Common myeloid progenitor, CD34-positive (primary cell): ENCODE data around the gene BEAN1.

Experiments used
- CTCF ChIA-PET: fragments of 350-600 bp; sonication (Branson Sonifier 250); formaldehyde crosslinking; loops from one replicate; lab custom pipeline; 2021; ENCODE audit warnings: antibody characterized with exemption; lab: Charles Lee
- POLR2A ChIA-PET: fragments of 350-600 bp; sonication (Branson Sonifier 250); formaldehyde crosslinking; loops from one replicate; lab custom pipeline; 2021; ENCODE audit warnings: antibody characterized with exemption; lab: Charles Lee
- DNase-seq, 3 donors: peaks; one replicate each; pipeline versions ENCODE4 v3.0.0 to v3.0.0-alpha.2; 2013
- H3K27ac ChIP-seq, 2 experiments: 1 replicate in 1 of 2; 2 replicates in 1 of 2; pipeline ENCODE4 v1.7.0; 2013; ENCODE audit warnings: inconsistent platforms in 2 of 2, low read length in 2 of 2, mild to moderate bottlenecking in 2 of 2, low read depth in 1 of 2, moderate library complexity in 1 of 2; ENCODE audit not compliant: severe bottlenecking in 2 of 2, insufficient read depth in 1 of 2, poor library complexity in 1 of 2
- H3K27me3 ChIP-seq, 5 experiments: replicated peaks in 2 of 5; 1 replicate in 3 of 5; 2 replicates in 2 of 5; pipeline versions ENCODE4 v1.6.1 to v1.7.0; 2013; ENCODE audit warnings: low read length in 4 of 5, mild to moderate bottlenecking in 2 of 5, moderate library complexity in 2 of 5, inconsistent platforms in 1 of 5; ENCODE audit not compliant: insufficient read depth in 5 of 5, control insufficient read depth in 4 of 5
- H3K36me3 ChIP-seq, 4 experiments: 1 replicate in 2 of 4; 2 replicates in 2 of 4; pipeline versions ENCODE4 v1.6.1 to v1.7.0; 2013; ENCODE audit warnings: low read length in 3 of 4, control low read depth in 1 of 4, mild to moderate bottlenecking in 1 of 4; ENCODE audit not compliant: control insufficient read depth in 4 of 4, insufficient read depth in 4 of 4
- H3K4me1 ChIP-seq, 4 experiments: 1 replicate in 3 of 4; 2 replicates in 1 of 4; pipeline versions ENCODE4 v1.6.1 to v1.7.1; 2013; ENCODE audit warnings: low read length in 3 of 4, mild to moderate bottlenecking in 3 of 4, control low read depth in 1 of 4, inconsistent platforms in 1 of 4, moderate library complexity in 1 of 4; ENCODE audit not compliant: control insufficient read depth in 4 of 4, insufficient read depth in 4 of 4; ENCODE audit errors: control extremely low read depth in 1 of 4
- H3K4me3 ChIP-seq, 7 experiments: 1 replicate in 4 of 7; 2 replicates in 3 of 7; pipeline versions ENCODE4 v1.5.1 to v1.7.0; 2013; ENCODE audit warnings: mild to moderate bottlenecking in 7 of 7, low read length in 6 of 7, moderate library complexity in 6 of 7, inconsistent platforms in 2 of 7, low read depth in 2 of 7, control low read depth in 1 of 7; ENCODE audit not compliant: insufficient read depth in 4 of 7, control insufficient read depth in 1 of 7; ENCODE audit errors: extremely low read depth in 1 of 7
- H3K9me3 ChIP-seq, 5 experiments: 1 replicate in 4 of 5; 2 replicates in 1 of 5; pipeline versions ENCODE4 v1.6.1 to v1.7.1; 2013; ENCODE audit warnings: low read length in 4 of 5, mild to moderate bottlenecking in 2 of 5, inconsistent platforms in 1 of 5, low read depth in 1 of 5, moderate library complexity in 1 of 5; ENCODE audit not compliant: control insufficient read depth in 4 of 5, insufficient read depth in 2 of 5; ENCODE audit errors: control extremely low read depth in 1 of 5
- WGBS: methylation state at CpG from one replicate; pipeline ENCODE4 v1.1.5; 2013; ENCODE audit not compliant: insufficient coverage; 5-methylcytosine and 5-hydroxymethylcytosine counted together

The BEAN1 gene

GRCh38 chr16:66397736-66398433 is 29.2 kb upstream of the BEAN1 start:
- Histone ChIP-seq H3K27me3 (peaks cover 0 to 2% (median 0%) of the 10 kb centered on the region in 5 experiments), H3K9me3 (no peaks in the 10 kb centered on the region), H3K36me3 (no peaks in the 10 kb centered on the region), H3K27ac (no peak overlapping the region), H3K4me1 (no peaks in the 10 kb centered on the region), H3K4me3 (no peak overlapping the region)
- ChIA-PET POLR2A (no interaction called here), CTCF (interaction anchor here (1.4 to 1.6 kb wide), 2 partner anchors 9 to 200 kb away, joined by 4 to 6 read pairs; no protein-coding TSS in a partner anchor)
- 98% methylated on average over 4 of the region's 5 CpGs for WGBS
- no peak for DNase-seq

DNA sequence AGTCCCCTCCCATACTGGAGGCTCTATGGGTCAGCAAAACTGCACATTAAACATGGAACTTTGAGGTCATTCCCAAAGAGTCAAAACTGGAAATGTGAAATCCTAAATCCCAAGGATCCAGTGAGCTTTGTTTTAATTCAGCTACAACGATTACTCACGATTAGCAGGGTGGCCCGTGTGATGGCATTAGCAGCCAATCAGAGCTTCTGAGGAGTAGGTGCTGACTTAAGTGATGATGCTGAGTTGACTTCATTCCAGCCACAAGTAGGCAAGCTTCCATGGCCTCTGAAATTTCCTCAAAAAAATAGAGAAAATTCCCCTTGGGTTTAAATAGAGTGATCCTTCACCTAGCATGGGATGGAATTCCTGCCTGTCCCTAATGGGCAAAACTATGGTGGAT is 28.1 kb upstream of the BEAN1 start:
- POLR2A ChIA-PET: no interaction called here

GRCh38 chr16:66399930-66400329 is 27.2 kb upstream of the BEAN1 start:
- H3K4me3 ChIP-seq: no peak overlapping the region
- H3K27ac ChIP-seq: no peak overlapping the region
- H3K36me3 ChIP-seq: no peaks in the 10 kb centered on the region
- no peak for DNase-seq
- POLR2A ChIA-PET: no interaction called here
- peaks cover 0 to 1% (median 0%) of the 10 kb centered on the region in 5 experiments for H3K9me3 ChIP-seq
- CTCF ChIA-PET: interaction anchor here (1.5 kb wide), 1 partner anchor 33 kb away, joined by 4 read pairs; no protein-coding TSS in a partner anchor
- 92% methylated on average over 3 of the region's 3 CpGs for WGBS
- H3K27me3 ChIP-seq: peaks cover 0 to 2% (median 0%) of the 10 kb centered on the region in 5 experiments
- no peaks in the 10 kb centered on the region for H3K4me1 ChIP-seq

More for the DNA sequence above, 28.1 kb upstream of the BEAN1 start:
- Histone ChIP-seq H3K27me3 (peaks cover 0 to 2% (median 0%) of the 10 kb centered on the region in 5 experiments), H3K36me3 (no peaks in the 10 kb centered on the region), H3K4me3 (no peak overlapping the region), H3K9me3 (no peaks in the 10 kb centered on the region), H3K27ac (no peak overlapping the region), H3K4me1 (no peaks in the 10 kb centered on the region)
- CTCF ChIA-PET: interaction anchor here (0.5 to 1.6 kb wide), 4 partner anchors 8 to 241 kb away, joined by 3 to 6 read pairs (median 4); no protein-coding TSS in a partner anchor
- DNase-seq: no peak
- WGBS: 100% methylated on average over 3 of the region's 3 CpGs

DNA sequence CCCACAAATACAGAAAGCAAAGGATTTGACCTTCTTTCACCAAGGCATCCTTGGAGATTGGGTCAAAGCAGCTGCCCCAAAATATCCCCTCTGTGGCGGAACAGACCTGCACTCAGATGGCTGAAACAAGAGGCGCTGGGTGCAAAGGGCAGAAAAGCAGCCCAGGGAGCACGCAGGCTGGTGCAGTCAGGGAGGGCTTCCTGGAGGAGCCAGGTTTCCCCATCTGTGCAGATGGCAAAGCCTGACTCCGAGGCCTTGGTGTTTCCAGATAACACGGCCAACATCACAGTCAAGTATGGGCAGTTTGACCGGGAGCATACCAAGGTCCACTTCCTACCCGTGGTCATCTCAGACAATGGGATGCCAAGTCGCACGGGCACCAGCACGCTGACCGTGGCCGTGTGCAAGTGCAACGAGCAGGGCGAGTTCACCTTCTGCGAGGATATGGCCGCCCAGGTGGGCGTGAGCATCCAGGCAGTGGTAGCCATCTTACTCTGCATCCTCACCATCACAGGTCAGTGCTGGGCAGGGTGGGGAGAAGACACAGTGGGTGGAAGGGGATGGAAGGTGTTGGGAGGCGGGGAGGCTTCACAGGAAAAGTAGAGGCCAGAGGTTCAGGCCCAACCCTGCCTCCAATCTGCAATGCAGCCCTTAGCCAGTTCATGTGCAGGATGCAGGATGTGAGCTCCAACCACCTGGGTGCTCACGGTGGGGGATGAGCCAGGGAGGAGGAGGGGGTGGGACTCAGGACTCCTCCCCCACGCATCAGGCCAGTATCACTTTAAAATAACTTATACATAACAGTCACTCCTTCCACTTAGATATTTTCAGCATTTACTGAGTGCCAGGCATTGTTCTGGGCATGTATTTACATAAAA is 26.4 kb upstream of the BEAN1 start:
- Histone ChIP-seq H3K4me3 (no peak overlapping the region), H3K4me1 (no peaks in the 10 kb centered on the region), H3K27me3 (peaks cover 0 to 2% (median 0%) of the 10 kb centered on the region in 5 experiments), H3K27ac (no peak overlapping the region), H3K9me3 (peaks cover 0 to 6% (median 0%) of the 10 kb centered on the region in 5 experiments), H3K36me3 (no peaks in the 10 kb centered on the region)
- WGBS: 94% methylated on average over 16 of the region's 20 CpGs
- DNase-seq: no peak
- ChIA-PET CTCF (no interaction called here), POLR2A (no interaction called here)

GRCh38 chr16:66401610-66402009 is 25.5 kb upstream of the BEAN1 start:
- DNase-seq: no peak
- WGBS: 93% methylated on average over 6 of the region's 11 CpGs
- H3K4me3 ChIP-seq: no peak overlapping the region
- peaks cover 0 to 7% (median 0%) of the 10 kb centered on the region in 5 experiments for H3K27me3 ChIP-seq
- H3K9me3 ChIP-seq: peaks cover 0 to 6% (median 0%) of the 10 kb centered on the region in 5 experiments
- CTCF ChIA-PET: interaction anchor here (1.0 to 7.6 kb wide), 2 partner anchors 54 to 78 kb away, joined by 3 to 92 read pairs; no protein-coding TSS in a partner anchor
- POLR2A ChIA-PET: no interaction called here
- peaks cover 0 to 2% (median 1%) of the 10 kb centered on the region in 4 experiments for H3K4me1 ChIP-seq
- H3K27ac ChIP-seq: no peak overlapping the region
- H3K36me3 ChIP-seq: no peaks in the 10 kb centered on the region

GRCh38 chr16:66402166-66402565 is 24.9 kb upstream of the BEAN1 start:
- no peak overlapping the region for H3K27ac ChIP-seq
- DNase-seq: no peak
- no CpG with 5 or more reads among the region's 12 CpGs for WGBS
- ChIA-PET POLR2A (no interaction called here), CTCF (interaction anchor here (0.9 to 7.6 kb wide), 4 partner anchors 13 to 77 kb away, joined by 3 to 92 read pairs (median 3); no protein-coding TSS in a partner anchor)
- H3K9me3 ChIP-seq: peaks cover 0 to 6% (median 0%) of the 10 kb centered on the region in 5 experiments
- H3K36me3 ChIP-seq: no peaks in the 10 kb centered on the region
- peaks cover 0 to 7% (median 6%) of the 10 kb centered on the region in 4 experiments for H3K4me1 ChIP-seq
- H3K4me3 ChIP-seq: no peak overlapping the region
- peaks cover 0 to 12% (median 2%) of the 10 kb centered on the region in 5 experiments for H3K27me3 ChIP-seq
